ENCODE measurements around the gene MLF2. TPM values are rescaled to one million over a fixed set of nuclear protein-coding genes. Genes with fewer than 3 reads are reported as not detected.

Gene MLF2
- total RNA-seq, 2 donors from 2014 or later = 199 to 212 TPM

DNA sequence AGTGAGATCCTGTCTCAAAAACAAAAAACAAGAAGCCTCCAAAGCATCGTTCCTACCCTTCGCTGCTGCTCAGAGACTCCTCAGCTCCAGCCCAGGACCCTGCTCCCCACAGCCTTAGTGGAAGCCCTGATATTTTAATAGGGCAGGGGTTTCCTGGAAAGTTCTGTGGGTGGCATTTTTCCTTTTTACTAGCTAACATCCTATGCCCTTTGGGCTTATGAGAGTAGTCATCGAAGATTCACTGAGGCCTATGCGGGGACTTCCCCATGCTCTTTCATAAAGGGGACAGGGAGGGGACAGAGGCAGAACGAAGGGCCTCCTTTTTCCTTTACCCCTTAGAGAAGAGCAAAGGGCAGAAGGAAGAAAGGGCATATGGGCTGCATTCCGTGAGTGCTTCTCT lies 27.6 kb upstream of the MLF2 start:
- intact Hi-C loops (cut with DNase I) = no loop called here
- H3K27me3 ChIP-seq = no peaks in the 10 kb centered on the region
- no peak for DNase-seq
- H3K9ac ChIP-seq (ENCODE audit: low read depth in 2 of 2, low read length in 2 of 2) = no peak overlapping the region
- no peaks in the 10 kb centered on the region for H3K4me1 ChIP-seq
- TF ChIP-seq, protein P1, sequence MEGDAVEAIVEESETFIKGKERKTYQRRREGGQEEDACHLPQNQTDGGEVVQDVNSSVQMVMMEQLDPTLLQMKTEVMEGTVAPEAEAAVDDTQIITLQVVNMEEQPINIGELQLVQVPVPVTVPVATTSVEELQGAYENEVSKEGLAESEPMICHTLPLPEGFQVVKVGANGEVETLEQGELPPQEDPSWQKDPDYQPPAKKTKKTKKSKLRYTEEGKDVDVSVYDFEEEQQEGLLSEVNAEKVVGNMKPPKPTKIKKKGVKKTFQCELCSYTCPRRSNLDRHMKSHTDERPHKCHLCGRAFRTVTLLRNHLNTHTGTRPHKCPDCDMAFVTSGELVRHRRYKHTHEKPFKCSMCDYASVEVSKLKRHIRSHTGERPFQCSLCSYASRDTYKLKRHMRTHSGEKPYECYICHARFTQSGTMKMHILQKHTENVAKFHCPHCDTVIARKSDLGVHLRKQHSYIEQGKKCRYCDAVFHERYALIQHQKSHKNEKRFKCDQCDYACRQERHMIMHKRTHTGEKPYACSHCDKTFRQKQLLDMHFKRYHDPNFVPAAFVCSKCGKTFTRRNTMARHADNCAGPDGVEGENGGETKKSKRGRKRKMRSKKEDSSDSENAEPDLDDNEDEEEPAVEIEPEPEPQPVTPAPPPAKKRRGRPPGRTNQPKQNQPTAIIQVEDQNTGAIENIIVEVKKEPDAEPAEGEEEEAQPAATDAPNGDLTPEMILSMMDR (IDR thresholded peaks at IDR 0.05) = no peak
- H3K4me3 ChIP-seq = no peak overlapping the region
- no peaks in the 10 kb centered on the region for H3K36me3 ChIP-seq
- H3K27ac ChIP-seq = no peak overlapping the region
- no peaks in the 10 kb centered on the region for H3K9me3 ChIP-seq

DNA sequence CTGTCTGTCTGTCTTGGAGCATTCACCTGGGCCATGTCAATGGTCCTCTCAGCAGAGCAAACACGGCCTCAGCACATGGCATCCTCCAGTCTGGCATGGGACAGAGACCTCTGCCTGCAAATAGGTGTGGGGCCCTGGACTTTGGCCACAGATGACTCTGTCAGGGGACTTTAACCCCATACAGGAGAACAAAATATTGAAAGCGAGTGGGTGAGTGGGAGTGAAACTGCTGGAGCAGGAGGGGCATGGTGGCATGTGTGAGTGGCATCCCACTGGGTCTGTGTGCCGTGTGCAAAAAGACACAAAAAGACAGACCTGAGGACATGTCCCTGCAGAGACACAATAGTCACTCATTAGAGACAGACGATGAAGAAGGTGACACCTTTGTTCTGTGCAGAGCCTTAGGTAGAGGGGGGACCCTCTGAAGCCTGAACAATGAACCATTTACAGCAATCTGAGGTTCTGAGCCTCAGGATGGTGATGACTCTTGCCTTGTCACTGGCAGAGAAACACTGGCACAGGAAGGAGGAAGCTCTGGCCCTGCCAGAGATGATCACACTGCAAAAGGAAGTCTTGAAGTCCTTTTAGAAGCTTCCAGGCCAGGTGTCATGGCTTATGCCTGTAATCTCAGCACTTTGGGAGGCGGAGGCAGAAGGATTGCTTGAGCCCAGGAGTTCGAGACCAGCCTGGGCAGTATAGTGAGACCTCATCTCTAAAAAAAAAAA lies 26.9 kb upstream of the MLF2 start:
- peak; percentile 48 for DNase-seq
- Histone ChIP-seq H3K9me3 (no peaks in the 10 kb centered on the region), H3K27me3 (no peaks in the 10 kb centered on the region), H3K27ac (no peak overlapping the region), H3K36me3 (no peaks in the 10 kb centered on the region), H3K4me3 (no peak overlapping the region), H3K4me1 (no peaks in the 10 kb centered on the region), H3K9ac (ENCODE audit: low read depth in 2 of 2, low read length in 2 of 2) (peak overlapping the region in 1 of 2 donors; percentile 1)
- intact Hi-C loops (cut with DNase I) = loop anchor here (2.0 kb wide), 1 partner anchor 27 kb away; the partner anchor contains the start of gene MLF2
- TF ChIP-seq, protein P1 (IDR thresholded peaks at IDR 0.05) = no peak

DNA sequence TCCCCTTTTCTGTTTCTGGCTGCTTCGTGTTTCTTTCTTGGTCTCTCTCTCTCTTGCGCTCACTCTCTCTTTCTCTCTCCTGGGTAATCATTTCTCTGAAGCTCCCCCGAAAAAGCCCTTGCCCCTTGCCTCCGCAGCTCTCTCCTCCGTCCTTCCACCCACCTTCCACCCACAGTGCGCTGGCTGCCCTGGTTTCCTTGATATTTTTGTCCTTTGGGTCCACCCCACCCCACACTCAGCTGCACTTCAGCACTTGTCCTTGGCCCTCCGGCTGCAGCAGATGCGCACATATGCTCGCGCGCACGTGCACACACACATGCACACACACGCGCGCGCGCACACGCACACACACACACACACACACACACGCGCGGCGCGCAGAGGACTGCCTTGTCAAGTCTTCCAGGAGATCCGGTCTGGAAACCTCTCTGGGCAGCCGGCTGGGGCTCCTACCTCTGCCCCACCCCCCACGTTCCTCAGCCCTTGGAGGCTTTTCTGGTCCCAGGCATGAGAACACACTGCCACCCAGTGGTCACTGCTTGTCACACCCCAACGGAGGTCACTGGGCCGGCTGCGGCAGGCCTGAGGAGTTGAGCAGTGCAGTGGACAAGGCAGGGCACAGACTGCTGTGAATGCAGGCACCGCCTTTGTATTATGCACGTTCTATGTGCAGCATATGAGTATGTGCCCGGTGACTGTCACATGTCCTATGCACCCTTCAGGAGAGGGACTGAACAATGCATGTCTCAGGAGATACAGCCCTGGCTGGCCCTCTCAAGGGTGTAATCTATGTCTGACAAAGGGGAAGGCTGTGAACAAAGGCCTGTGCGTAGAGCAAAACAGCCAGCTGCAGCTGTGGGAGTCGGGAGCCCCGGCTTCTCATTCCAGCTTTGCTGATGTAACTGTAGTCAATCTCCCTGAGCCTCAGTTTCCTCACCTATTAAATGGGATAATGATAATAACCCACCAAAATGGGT lies 25.9 kb upstream of the MLF2 start:
- intact Hi-C loops (cut with DNase I) = loop anchor here (2.0 kb wide), 1 partner anchor 26 kb away; the partner anchor contains the start of gene MLF2
- Histone ChIP-seq H3K27me3 (peaks cover under 1% of the 10 kb centered on the region), H3K27ac (peak overlapping the region; percentile 13), H3K4me1 (no peaks in the 10 kb centered on the region), H3K9me3 (no peaks in the 10 kb centered on the region), H3K36me3 (no peaks in the 10 kb centered on the region), H3K4me3 (peak overlapping the region; percentile 37), H3K9ac (ENCODE audit: low read depth in 2 of 2, low read length in 2 of 2) (peak overlapping the region; percentile 26 to 62)
- peak; percentile 98 for DNase-seq
- TF ChIP-seq, protein P1 (IDR thresholded peaks at IDR 0.05) = peak; percentile 91

DNA sequence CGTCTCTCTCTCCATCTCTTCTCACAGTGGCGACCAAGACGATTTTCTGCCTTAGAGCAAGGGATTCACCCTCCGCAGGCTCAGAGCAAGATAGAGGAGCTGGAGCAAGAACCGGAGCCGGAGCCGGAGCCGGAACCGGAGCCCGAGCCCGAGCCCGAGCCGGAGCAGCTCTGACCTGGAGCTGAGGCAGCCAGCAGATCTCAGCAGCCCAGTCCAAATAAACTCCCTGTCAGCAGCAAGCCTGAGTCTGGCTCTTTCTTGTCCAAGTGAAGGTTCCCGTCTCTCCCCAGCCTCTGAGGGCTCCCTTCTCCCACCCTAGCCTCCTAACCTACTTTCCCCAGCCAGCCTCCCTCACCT lies 25.3 kb upstream of the MLF2 start:
- Histone ChIP-seq H3K4me1 (no peaks in the 10 kb centered on the region), H3K9ac (ENCODE audit: low read depth in 2 of 2, low read length in 2 of 2) (peak overlapping the region; percentile 26 to 62), H3K27ac (peak overlapping the region; percentile 13), H3K4me3 (peak overlapping the region; percentile 37), H3K36me3 (no peaks in the 10 kb centered on the region), H3K27me3 (peaks cover 7% of the 10 kb centered on the region), H3K9me3 (no peaks in the 10 kb centered on the region)
- intact Hi-C loops (cut with DNase I) = loop anchor here (2.0 kb wide), 1 partner anchor 25 kb away; the partner anchor contains the start of gene MLF2
- DNase-seq = peak; percentile 38
- TF ChIP-seq, protein P1 (IDR thresholded peaks at IDR 0.05) = no peak

DNA sequence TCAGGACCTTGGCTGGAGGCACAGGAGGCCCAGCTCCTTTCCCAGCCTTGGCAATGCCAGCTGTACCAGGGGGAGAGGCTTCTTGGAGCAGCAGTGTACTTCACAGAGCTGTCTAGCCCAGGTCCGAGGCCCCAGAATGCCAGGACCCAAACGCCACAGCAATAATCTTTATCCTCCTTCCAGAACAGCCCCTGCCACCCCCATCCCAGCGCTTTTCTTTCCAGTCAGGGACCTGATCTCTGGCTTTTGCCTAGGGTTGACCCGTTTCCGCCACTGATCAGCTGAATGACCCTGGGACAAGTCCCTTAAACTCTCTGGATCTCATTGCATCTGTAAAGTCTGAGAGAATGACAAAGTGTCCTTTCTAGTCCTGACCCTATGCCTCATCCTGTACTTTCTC lies 24.4 kb upstream of the MLF2 start:
- no peak for DNase-seq
- intact Hi-C loops (cut with DNase I) = no loop called here
- Histone ChIP-seq H3K4me3 (no peak overlapping the region), H3K27me3 (peaks cover 9% of the 10 kb centered on the region), H3K36me3 (no peaks in the 10 kb centered on the region), H3K9me3 (no peaks in the 10 kb centered on the region), H3K27ac (no peak overlapping the region), H3K9ac (ENCODE audit: low read depth in 2 of 2, low read length in 2 of 2) (no peak overlapping the region), H3K4me1 (no peaks in the 10 kb centered on the region)
- TF ChIP-seq, protein P1 (IDR thresholded peaks at IDR 0.05) = no peak

All from colonic mucosa (tissue), 4 donors.